HCT116 (cell line): ENCODE data around the gene RABEP1. TPM values are rescaled to one million over a fixed set of nuclear protein-coding genes. Genes with fewer than 3 reads are reported as not detected.

Experiments
- ATAC-seq: fragments of 200-7000 bp; cut with Tn5 transposase; 2 replicates; pipeline ENCODE4 v1.9.1; 2020; ENCODE audit warnings: mild to moderate bottlenecking, moderate library complexity
- BruUV-seq: library from RNA; stranded (reverse); fragments of 400-500 nt; replicated peaks from 2 replicates; lab custom pipeline; 2021; lab: Mats Ljungman, UMichigan
- CTCF ChIA-PET: fragments of 300-600 bp; sonication (Branson Sonifier 250); formaldehyde crosslinking; loops from one replicate; lab custom pipeline; 2021; ENCODE audit warnings: antibody characterized with exemption; lab: Charles Lee
- POLR2A ChIA-PET: fragments of 300-600, 350-600 bp; sonication (Branson Sonifier 250); formaldehyde crosslinking; loops from one replicate; lab custom pipeline; 2021; ENCODE audit warnings: antibody characterized with exemption; lab: Charles Lee
- RAD21 ChIA-PET, 2 experiments: fragments of 300-600 bp; sonication (Branson Sonifier 250); formaldehyde crosslinking; loops; one replicate each; lab custom pipeline; 2023; ENCODE audit warnings: low total read pairs in 2 of 2; ENCODE audit not compliant: uncharacterized antibody in 2 of 2, unreplicated experiment in 2 of 2, low non-redundant PET in 1 of 2; lab: Charles Lee
- DNase-seq: peaks from one replicate; pipeline ENCODE4 v3.0.0-alpha.2; 2010; ENCODE audit warnings: low read depth, low spot score
- H2AFZ ChIP-seq: fragments of 200-600 bp; shearing (Covaris generic), sonication (generic); 2 replicates; pipeline ENCODE4 v1.6.1; 2017; ENCODE audit warnings: low read depth, mixed run types, mixed read lengths, antibody characterized with exemption, low read length; ENCODE audit not compliant: poor library complexity, severe bottlenecking
- H3K27ac ChIP-seq: 2 replicates; pipeline ENCODE4 v1.5.1; 2012; ENCODE audit warnings: low read depth, low read length
- H3K27me3 ChIP-seq: fragments of 200-600 bp; sonication (generic); 2 replicates; pipeline ENCODE4 v1.6.1; 2016; ENCODE audit warnings: mixed run types, low read length, mixed read lengths; ENCODE audit not compliant: insufficient read depth
- H3K36me3 ChIP-seq, 2 experiments: fragments of 200-500 bp in 1 of 2; fragments of 200-600 bp in 1 of 2; sonication (Bioruptor generic) in 1 of 2; sonication (generic) in 1 of 2; 2 replicates each; pipeline versions ENCODE4 v1.5.1 to v1.6.1; 2014 to 2016; ENCODE audit warnings: low read length in 2 of 2, inconsistent platforms in 1 of 2, mixed read lengths in 1 of 2, mixed run types in 1 of 2; ENCODE audit not compliant: insufficient read depth in 2 of 2, control insufficient read depth in 1 of 2
- H3K4me1 ChIP-seq, 2 experiments: fragments of 200-600 bp in 1 of 2; sonication (generic) in 1 of 2; 2 replicates each; pipeline versions ENCODE4 v1.5.1 to v1.6.1; 2012 to 2017; ENCODE audit warnings: low read length in 2 of 2, inconsistent platforms in 1 of 2, mild to moderate bottlenecking in 1 of 2, mixed read lengths in 1 of 2, mixed run types in 1 of 2, moderate library complexity in 1 of 2; ENCODE audit not compliant: insufficient read depth in 2 of 2, control insufficient read depth in 1 of 2
- H3K4me2 ChIP-seq: fragments of 200-600 bp; sonication (generic); 2 replicates; pipeline ENCODE4 v1.6.1; 2017; ENCODE audit warnings: mixed run types, low read length, mixed read lengths
- H3K4me3 ChIP-seq, 2 experiments: fragments of 200-600 bp in 1 of 2; sonication (generic) in 1 of 2; replicated peaks in 1 of 2; 2 replicates each; pipeline ENCODE4 v1.5.1; 2011 to 2016; ENCODE audit warnings: low read length in 2 of 2, control low read depth in 1 of 2, low read depth in 1 of 2, mild to moderate bottlenecking in 1 of 2, mixed read lengths in 1 of 2, mixed run types in 1 of 2
- H3K79me2 ChIP-seq: fragments of 200-600 bp; sonication (generic); 2 replicates; pipeline ENCODE4 v1.6.1; 2017; ENCODE audit warnings: mild to moderate bottlenecking, mixed run types, low read length, moderate library complexity, mixed read lengths; ENCODE audit not compliant: insufficient read depth
- H3K9ac ChIP-seq: fragments of 200-600 bp; sonication (generic); 2 replicates; pipeline ENCODE4 v1.6.1; 2016; ENCODE audit warnings: low read length, mixed read lengths
- H3K9me2 ChIP-seq: fragments of 200-600 bp; sonication (generic), shearing (Covaris generic); 2 replicates; pipeline ENCODE4 v1.6.1; 2017; ENCODE audit warnings: mixed run types, mild to moderate bottlenecking, moderate library complexity; ENCODE audit not compliant: insufficient read depth
- H3K9me3 ChIP-seq, 2 experiments: fragments of 200-500 bp in 1 of 2; fragments of 200-600 bp in 1 of 2; sonication (Bioruptor generic) in 1 of 2; sonication (generic) in 1 of 2; 2 replicates each; pipeline ENCODE4 v1.6.1; 2014 to 2017; ENCODE audit warnings: low read length in 2 of 2, mixed read lengths in 2 of 2, inconsistent platforms in 1 of 2, low read depth in 1 of 2, mild to moderate bottlenecking in 1 of 2, mixed run types in 1 of 2, moderate library complexity in 1 of 2; ENCODE audit not compliant: control insufficient read depth in 1 of 2, insufficient read depth in 1 of 2
- H4K20me1 ChIP-seq: fragments of 200-600 bp; sonication (generic), shearing (Covaris generic); 2 replicates; pipeline ENCODE4 v1.6.1; 2017; ENCODE audit warnings: mixed run types, mild to moderate bottlenecking, moderate library complexity; ENCODE audit not compliant: insufficient read depth
- CBX3 ChIP-seq: IDR thresholded peaks from 2 replicates; pipeline ENCODE4 v1.6.1; 2012; ENCODE audit warnings: low read depth
- EGR1 ChIP-seq: IDR thresholded peaks from 2 replicates; pipeline ENCODE4 v1.6.1; 2012; ENCODE audit warnings: low read depth
- EZH2 ChIP-seq: fragments of 200-600 bp; sonication (generic); IDR thresholded peaks from 2 replicates; pipeline ENCODE4 v1.6.1; 2017; ENCODE audit warnings: antibody characterized with exemption, mixed run types
- FOSL1 ChIP-seq: IDR thresholded peaks from 2 replicates; pipeline ENCODE4 v1.6.1; 2012; ENCODE audit warnings: low read depth
- JUND ChIP-seq: IDR thresholded peaks from 2 replicates; pipeline ENCODE4 v1.6.1; 2012
- POLR2A ChIP-seq: IDR thresholded peaks from 2 replicates; pipeline ENCODE4 v1.7.0; 2011; ENCODE audit warnings: borderline replicate concordance; ENCODE audit not compliant: insufficient read depth, insufficient read length; ENCODE audit errors: extremely low read depth
- SIN3A ChIP-seq: IDR thresholded peaks from 2 replicates; pipeline ENCODE4 v1.6.1; 2012; ENCODE audit warnings: low read depth
- SP1 ChIP-seq: IDR thresholded peaks from 2 replicates; pipeline ENCODE4 v1.6.1; 2012; ENCODE audit warnings: low read depth
- SRF ChIP-seq: IDR thresholded peaks from 2 replicates; pipeline ENCODE4 v1.6.1; 2012; ENCODE audit warnings: low read depth
- TCF7L2 ChIP-seq: IDR thresholded peaks from 2 replicates; pipeline ENCODE4 v1.7.0; 2011; ENCODE audit warnings: borderline replicate concordance, inconsistent platforms; ENCODE audit not compliant: insufficient read depth, insufficient read length; ENCODE audit errors: extremely low read depth
- YY1 ChIP-seq: IDR thresholded peaks from 2 replicates; pipeline ENCODE4 v1.6.1; 2011; ENCODE audit warnings: low read length, low read depth, moderate library complexity, mild to moderate bottlenecking; ENCODE audit not compliant: insufficient replicate concordance; ENCODE audit errors: extremely low read depth
- intact Hi-C: fragments of 100-400 bp; cut with micrococcal nuclease; formaldehyde crosslinking; loops from 2 replicates; pipeline ENCODE4 v1.10.0; 2022
- total RNA-seq: library from RNA; stranded (reverse); gene quantifications from one replicate; pipeline ENCODE4 v1.2.1, GENCODE V29; 2021; ENCODE audit not compliant: unreplicated experiment
- TF ChIP-seq, protein P1 (sequence below), 3 experiments: fragments of 200-600 bp in 1 of 3; sonication (generic) in 1 of 3; IDR thresholded peaks in 2 of 3; conservative IDR thresholded peaks in 1 of 3; 2 replicates each; pipeline ENCODE4 v1.5.1; 2012 to 2017; ENCODE audit warnings: low read depth in 2 of 3, low read length in 2 of 3, antibody characterized with exemption in 1 of 3, borderline replicate concordance in 1 of 3, control low read depth in 1 of 3, mild to moderate bottlenecking in 1 of 3, mixed read lengths in 1 of 3, mixed run types in 1 of 3, moderate library complexity in 1 of 3; ENCODE audit not compliant: insufficient read depth in 1 of 3
- TF ChIP-seq, protein P2 (sequence below): IDR thresholded peaks from 2 replicates; pipeline ENCODE4 v1.6.1; 2012
- TF ChIP-seq, protein P3 (sequence below): IDR thresholded peaks from 2 replicates; pipeline ENCODE4 v1.6.1; 2012

RABEP1 gene
- total RNA-seq, 1 experiment from 2014 or later = 38.5 TPM

GRCh38 chr17:5410594-5411272 is 128.6 kb downstream of the RABEP1 start:
- H3K4me2 ChIP-seq = no peak overlapping the region
- DNase-seq (no peak), ATAC-seq (no peak)
- no peak for TF ChIP-seq SIN3A
- no peak for TF ChIP-seq SRF
- TF ChIP-seq FOSL1 = no peak
- no peak for TF ChIP-seq YY1
- no peak for TF ChIP-seq EZH2
- TF ChIP-seq, protein P1, sequence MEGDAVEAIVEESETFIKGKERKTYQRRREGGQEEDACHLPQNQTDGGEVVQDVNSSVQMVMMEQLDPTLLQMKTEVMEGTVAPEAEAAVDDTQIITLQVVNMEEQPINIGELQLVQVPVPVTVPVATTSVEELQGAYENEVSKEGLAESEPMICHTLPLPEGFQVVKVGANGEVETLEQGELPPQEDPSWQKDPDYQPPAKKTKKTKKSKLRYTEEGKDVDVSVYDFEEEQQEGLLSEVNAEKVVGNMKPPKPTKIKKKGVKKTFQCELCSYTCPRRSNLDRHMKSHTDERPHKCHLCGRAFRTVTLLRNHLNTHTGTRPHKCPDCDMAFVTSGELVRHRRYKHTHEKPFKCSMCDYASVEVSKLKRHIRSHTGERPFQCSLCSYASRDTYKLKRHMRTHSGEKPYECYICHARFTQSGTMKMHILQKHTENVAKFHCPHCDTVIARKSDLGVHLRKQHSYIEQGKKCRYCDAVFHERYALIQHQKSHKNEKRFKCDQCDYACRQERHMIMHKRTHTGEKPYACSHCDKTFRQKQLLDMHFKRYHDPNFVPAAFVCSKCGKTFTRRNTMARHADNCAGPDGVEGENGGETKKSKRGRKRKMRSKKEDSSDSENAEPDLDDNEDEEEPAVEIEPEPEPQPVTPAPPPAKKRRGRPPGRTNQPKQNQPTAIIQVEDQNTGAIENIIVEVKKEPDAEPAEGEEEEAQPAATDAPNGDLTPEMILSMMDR (IDR thresholded peaks at IDR 0.05 in 2 of 3, conservative IDR thresholded peaks at IDR 0.05 in 1 of 3; ENCODE audit: borderline replicate concordance in 1 of 3, insufficient read depth in 1 of 3, low read depth in 2 of 3, low read length in 2 of 3) = no peak
- TF ChIP-seq, protein P2, sequence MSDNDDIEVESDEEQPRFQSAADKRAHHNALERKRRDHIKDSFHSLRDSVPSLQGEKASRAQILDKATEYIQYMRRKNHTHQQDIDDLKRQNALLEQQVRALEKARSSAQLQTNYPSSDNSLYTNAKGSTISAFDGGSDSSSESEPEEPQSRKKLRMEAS = no peak
- no peak for TF ChIP-seq SP1
- TF ChIP-seq TCF7L2 = no peak
- no peak for TF ChIP-seq JUND
- no peak for TF ChIP-seq EGR1
- TF ChIP-seq CBX3 = no peak
- TF ChIP-seq, protein P3, sequence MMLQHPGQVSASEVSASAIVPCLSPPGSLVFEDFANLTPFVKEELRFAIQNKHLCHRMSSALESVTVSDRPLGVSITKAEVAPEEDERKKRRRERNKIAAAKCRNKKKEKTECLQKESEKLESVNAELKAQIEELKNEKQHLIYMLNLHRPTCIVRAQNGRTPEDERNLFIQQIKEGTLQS = no peak
- no peak for TF ChIP-seq POLR2A
- H3K4me1 ChIP-seq = peaks cover 7 to 17% of the 10 kb centered on the region in 2 experiments
- RAD21 ChIA-PET = no interaction called here
- no TSS peak for BruUV-seq
- H3K9me3 ChIP-seq = no peaks in the 10 kb centered on the region
- H4K20me1 ChIP-seq = peaks cover 4% of the 10 kb centered on the region; the same call in 1 of the 2 replicates
- H3K27me3 ChIP-seq = no peaks in the 10 kb centered on the region
- peaks cover 69 to 86% of the 10 kb centered on the region in 2 experiments for H3K36me3 ChIP-seq
- CTCF ChIA-PET = no interaction called here
- no peak overlapping the region for H3K4me3 ChIP-seq
- H3K9ac ChIP-seq = no peak overlapping the region
- H3K79me2 ChIP-seq = peaks cover 93% of the 10 kb centered on the region
- H2AFZ ChIP-seq = no peak overlapping the region
- no peak overlapping the region for H3K27ac ChIP-seq
- H3K9me2 ChIP-seq = no peaks in the 10 kb centered on the region
- POLR2A ChIA-PET = interaction anchor here (1.0 to 1.1 kb wide), 2 partner anchors 9 to 21 kb away, joined by 3 to 6 read pairs; partner anchors contain the start of genes NUP88 and RPAIN
- intact Hi-C loops = no loop called here
